HEK293 (cell line): ENCODE results near the gene LIN7A.

Source experiments
- PRDM1 ChIP-seq: fragments of 450-650 bp; formaldehyde crosslinking; IDR thresholded peaks from 2 replicates; pipeline ENCODE4; 2016; ENCODE audit warnings: missing biosample characterization, missing genetic modification characterization
- YY1 ChIP-seq: fragments of 450-650 bp; formaldehyde crosslinking; IDR thresholded peaks from 2 replicates; pipeline ENCODE4 v1.5.1; 2018; ENCODE audit warnings: missing biosample characterization, missing genetic modification characterization
- ZBTB1 ChIP-seq: fragments of 450-650 bp; formaldehyde crosslinking; IDR thresholded peaks from 2 replicates; pipeline ENCODE4 v1.5.1; 2016; ENCODE audit warnings: missing biosample characterization, missing genetic modification characterization
- ZBTB7A ChIP-seq: fragments of 450-650 bp; formaldehyde crosslinking; IDR thresholded peaks from 2 replicates; pipeline ENCODE4 v1.5.1; 2016; ENCODE audit warnings: low read depth, missing biosample characterization, missing genetic modification characterization
- ZNF10 ChIP-seq: fragments of 450-650 bp; formaldehyde crosslinking; IDR thresholded peaks from 2 replicates; pipeline ENCODE4 v1.5.1; 2017; ENCODE audit warnings: missing biosample characterization, missing genetic modification characterization
- ZNF248 ChIP-seq: fragments of 450-650 bp; formaldehyde crosslinking; IDR thresholded peaks from 2 replicates; pipeline ENCODE4 v1.5.1; 2017; ENCODE audit warnings: missing biosample characterization, missing genetic modification characterization
- ZNF274 ChIP-seq, 2 experiments: fragments of 200-500 bp in 1 of 2; fragments of 450-650 bp in 1 of 2; sonication (Bioruptor generic) in 1 of 2; formaldehyde crosslinking in 1 of 2; IDR thresholded peaks; 2 replicates each; pipeline versions ENCODE4 v1.5.1 to v1.6.1; 2014 to 2016; ENCODE audit warnings: borderline replicate concordance in 1 of 2, inconsistent platforms in 1 of 2, low read length in 1 of 2, missing biosample characterization in 1 of 2, missing genetic modification characterization in 1 of 2
- ZNF335 ChIP-seq: fragments of 450-650 bp; formaldehyde crosslinking; conservative IDR thresholded peaks from 2 replicates; pipeline ENCODE4 v1.5.1; 2016; ENCODE audit warnings: missing biosample characterization, missing genetic modification characterization
- ZNF76 ChIP-seq: fragments of 450-650 bp; formaldehyde crosslinking; IDR thresholded peaks from 2 replicates; pipeline ENCODE4; 2016; ENCODE audit warnings: low read depth, missing biosample characterization, missing genetic modification characterization, borderline replicate concordance
- ZNF768 ChIP-seq: fragments of 450-650 bp; formaldehyde crosslinking; IDR thresholded peaks from 2 replicates; pipeline ENCODE4 v1.5.1; 2018; ENCODE audit warnings: missing biosample characterization, mild to moderate bottlenecking, missing genetic modification characterization
- TF ChIP-seq, protein P1 (sequence below): fragments of 450-650 bp; formaldehyde crosslinking; IDR thresholded peaks from 2 replicates; pipeline ENCODE4 v1.5.1; 2016; ENCODE audit warnings: missing biosample characterization, missing genetic modification characterization
- TF ChIP-seq, protein P2 (sequence below): fragments of 450-650 bp; formaldehyde crosslinking; IDR thresholded peaks from 2 replicates; pipeline ENCODE4 v1.5.1; 2016; ENCODE audit warnings: missing biosample characterization, missing genetic modification characterization
- TF ChIP-seq, protein P3 (sequence below): IDR thresholded peaks from 2 replicates; pipeline ENCODE4 v1.6.1; 2011; ENCODE audit warnings: mild to moderate bottlenecking, low read depth, low read length, borderline replicate concordance
- TF ChIP-seq, protein P4 (sequence below): fragments of 450-650 bp; formaldehyde crosslinking; IDR thresholded peaks from 2 replicates; pipeline ENCODE4 v1.5.1; 2017; ENCODE audit warnings: missing biosample characterization, missing genetic modification characterization

DNA sequence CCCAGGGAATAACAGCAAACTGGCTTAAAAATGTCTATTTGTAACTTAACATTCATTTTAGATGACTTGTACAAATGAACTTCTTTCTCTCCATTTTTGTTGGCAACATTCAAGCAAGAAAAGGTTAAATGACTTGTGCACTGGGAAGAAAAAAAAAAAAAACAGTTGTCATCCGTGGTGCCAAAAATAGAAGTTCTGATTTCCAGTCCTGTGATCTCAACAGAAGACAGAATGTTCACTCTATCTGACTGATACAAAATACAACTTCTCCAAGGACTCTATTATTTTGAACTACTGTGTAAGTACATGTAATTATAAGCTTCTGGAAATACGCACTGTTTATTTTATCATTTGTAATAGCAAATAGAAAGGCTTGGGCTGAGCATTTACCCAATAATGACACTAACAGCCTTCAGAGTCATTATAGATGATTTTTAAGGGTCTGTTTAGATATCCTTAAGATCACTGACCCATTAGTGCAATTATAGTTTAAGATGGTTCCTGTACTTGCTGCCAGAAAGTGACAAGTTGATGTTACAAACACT is 59.9 kb downstream of the LIN7A start:
- TF ChIP-seq, protein P1, sequence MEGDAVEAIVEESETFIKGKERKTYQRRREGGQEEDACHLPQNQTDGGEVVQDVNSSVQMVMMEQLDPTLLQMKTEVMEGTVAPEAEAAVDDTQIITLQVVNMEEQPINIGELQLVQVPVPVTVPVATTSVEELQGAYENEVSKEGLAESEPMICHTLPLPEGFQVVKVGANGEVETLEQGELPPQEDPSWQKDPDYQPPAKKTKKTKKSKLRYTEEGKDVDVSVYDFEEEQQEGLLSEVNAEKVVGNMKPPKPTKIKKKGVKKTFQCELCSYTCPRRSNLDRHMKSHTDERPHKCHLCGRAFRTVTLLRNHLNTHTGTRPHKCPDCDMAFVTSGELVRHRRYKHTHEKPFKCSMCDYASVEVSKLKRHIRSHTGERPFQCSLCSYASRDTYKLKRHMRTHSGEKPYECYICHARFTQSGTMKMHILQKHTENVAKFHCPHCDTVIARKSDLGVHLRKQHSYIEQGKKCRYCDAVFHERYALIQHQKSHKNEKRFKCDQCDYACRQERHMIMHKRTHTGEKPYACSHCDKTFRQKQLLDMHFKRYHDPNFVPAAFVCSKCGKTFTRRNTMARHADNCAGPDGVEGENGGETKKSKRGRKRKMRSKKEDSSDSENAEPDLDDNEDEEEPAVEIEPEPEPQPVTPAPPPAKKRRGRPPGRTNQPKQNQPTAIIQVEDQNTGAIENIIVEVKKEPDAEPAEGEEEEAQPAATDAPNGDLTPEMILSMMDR: no peak
- no peak for TF ChIP-seq ZNF248 (tag by site-specific recombination)
- no peak for TF ChIP-seq ZNF768 (tag by site-specific recombination)
- no peak for TF ChIP-seq ZBTB7A
- no peak for TF ChIP-seq ZBTB1 (tag by site-specific recombination)
- TF ChIP-seq ZNF10 (tag by site-specific recombination): no peak
- TF ChIP-seq ZNF76 (tag by site-specific recombination): no peak
- TF ChIP-seq, protein P2, sequence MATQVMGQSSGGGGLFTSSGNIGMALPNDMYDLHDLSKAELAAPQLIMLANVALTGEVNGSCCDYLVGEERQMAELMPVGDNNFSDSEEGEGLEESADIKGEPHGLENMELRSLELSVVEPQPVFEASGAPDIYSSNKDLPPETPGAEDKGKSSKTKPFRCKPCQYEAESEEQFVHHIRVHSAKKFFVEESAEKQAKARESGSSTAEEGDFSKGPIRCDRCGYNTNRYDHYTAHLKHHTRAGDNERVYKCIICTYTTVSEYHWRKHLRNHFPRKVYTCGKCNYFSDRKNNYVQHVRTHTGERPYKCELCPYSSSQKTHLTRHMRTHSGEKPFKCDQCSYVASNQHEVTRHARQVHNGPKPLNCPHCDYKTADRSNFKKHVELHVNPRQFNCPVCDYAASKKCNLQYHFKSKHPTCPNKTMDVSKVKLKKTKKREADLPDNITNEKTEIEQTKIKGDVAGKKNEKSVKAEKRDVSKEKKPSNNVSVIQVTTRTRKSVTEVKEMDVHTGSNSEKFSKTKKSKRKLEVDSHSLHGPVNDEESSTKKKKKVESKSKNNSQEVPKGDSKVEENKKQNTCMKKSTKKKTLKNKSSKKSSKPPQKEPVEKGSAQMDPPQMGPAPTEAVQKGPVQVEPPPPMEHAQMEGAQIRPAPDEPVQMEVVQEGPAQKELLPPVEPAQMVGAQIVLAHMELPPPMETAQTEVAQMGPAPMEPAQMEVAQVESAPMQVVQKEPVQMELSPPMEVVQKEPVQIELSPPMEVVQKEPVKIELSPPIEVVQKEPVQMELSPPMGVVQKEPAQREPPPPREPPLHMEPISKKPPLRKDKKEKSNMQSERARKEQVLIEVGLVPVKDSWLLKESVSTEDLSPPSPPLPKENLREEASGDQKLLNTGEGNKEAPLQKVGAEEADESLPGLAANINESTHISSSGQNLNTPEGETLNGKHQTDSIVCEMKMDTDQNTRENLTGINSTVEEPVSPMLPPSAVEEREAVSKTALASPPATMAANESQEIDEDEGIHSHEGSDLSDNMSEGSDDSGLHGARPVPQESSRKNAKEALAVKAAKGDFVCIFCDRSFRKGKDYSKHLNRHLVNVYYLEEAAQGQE (tag by site-specific recombination): no peak
- TF ChIP-seq, protein P3, sequence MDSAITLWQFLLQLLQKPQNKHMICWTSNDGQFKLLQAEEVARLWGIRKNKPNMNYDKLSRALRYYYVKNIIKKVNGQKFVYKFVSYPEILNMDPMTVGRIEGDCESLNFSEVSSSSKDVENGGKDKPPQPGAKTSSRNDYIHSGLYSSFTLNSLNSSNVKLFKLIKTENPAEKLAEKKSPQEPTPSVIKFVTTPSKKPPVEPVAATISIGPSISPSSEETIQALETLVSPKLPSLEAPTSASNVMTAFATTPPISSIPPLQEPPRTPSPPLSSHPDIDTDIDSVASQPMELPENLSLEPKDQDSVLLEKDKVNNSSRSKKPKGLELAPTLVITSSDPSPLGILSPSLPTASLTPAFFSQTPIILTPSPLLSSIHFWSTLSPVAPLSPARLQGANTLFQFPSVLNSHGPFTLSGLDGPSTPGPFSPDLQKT: no peak
- TF ChIP-seq, protein P4, sequence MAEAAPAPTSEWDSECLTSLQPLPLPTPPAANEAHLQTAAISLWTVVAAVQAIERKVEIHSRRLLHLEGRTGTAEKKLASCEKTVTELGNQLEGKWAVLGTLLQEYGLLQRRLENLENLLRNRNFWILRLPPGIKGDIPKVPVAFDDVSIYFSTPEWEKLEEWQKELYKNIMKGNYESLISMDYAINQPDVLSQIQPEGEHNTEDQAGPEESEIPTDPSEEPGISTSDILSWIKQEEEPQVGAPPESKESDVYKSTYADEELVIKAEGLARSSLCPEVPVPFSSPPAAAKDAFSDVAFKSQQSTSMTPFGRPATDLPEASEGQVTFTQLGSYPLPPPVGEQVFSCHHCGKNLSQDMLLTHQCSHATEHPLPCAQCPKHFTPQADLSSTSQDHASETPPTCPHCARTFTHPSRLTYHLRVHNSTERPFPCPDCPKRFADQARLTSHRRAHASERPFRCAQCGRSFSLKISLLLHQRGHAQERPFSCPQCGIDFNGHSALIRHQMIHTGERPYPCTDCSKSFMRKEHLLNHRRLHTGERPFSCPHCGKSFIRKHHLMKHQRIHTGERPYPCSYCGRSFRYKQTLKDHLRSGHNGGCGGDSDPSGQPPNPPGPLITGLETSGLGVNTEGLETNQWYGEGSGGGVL (tag by site-specific recombination): no peak
- TF ChIP-seq ZNF274 (IDR thresholded peaks at IDR 0.05; ENCODE audit: low read length): no peak
- TF ChIP-seq ZNF274 (tag by site-specific recombination; IDR thresholded peaks at IDR 0.05; ENCODE audit: borderline replicate concordance): no peak
- no peak for TF ChIP-seq PRDM1
- TF ChIP-seq ZNF335 (tag by site-specific recombination): no peak
- no peak for TF ChIP-seq YY1
